GM19397 (cell line): ENCODE results near the gene PKD1L1.

Source experiments
- ATAC-seq: cut with Tn5 transposase; IDR thresholded peaks from one replicate; pipeline ENCODE4 v1.9.1; 2021; ENCODE audit warnings: mild to moderate bottlenecking, moderate library complexity; ENCODE audit not compliant: unreplicated experiment

The PKD1L1 gene

GRCh38 chr7:47743965-47744591 lies 204.2 kb downstream of the PKD1L1 start:
- ATAC-seq, result no peak

GRCh38 chr7:47741984-47742383 lies 206.3 kb downstream of the PKD1L1 start:
- no peak for ATAC-seq

- ATAC-seq, result no peak
These were observed 208.4 kb downstream of the PKD1L1 start for GRCh38 chr7:47739891-47740290.

- no peak for ATAC-seq
These were observed 208.9 kb downstream of the PKD1L1 start for GRCh38 chr7:47739301-47739875.

- no peak for ATAC-seq
These were observed 209.6 kb downstream of the PKD1L1 start for GRCh38 chr7:47738563-47739166.

GRCh38 chr7:47737601-47738000 lies 210.7 kb downstream of the PKD1L1 start:
- no peak for ATAC-seq

GRCh38 chr7:47735431-47736345 lies 212.6 kb downstream of the PKD1L1 start:
- ATAC-seq, result no peak

- ATAC-seq, result no peak
These were observed 213.3 kb downstream of the PKD1L1 start for GRCh38 chr7:47734949-47735291.

GRCh38 chr7:47734287-47734948 lies 213.8 kb downstream of the PKD1L1 start:
- ATAC-seq, result no peak

GRCh38 chr7:47730142-47730541 lies 218.1 kb downstream of the PKD1L1 start:
- no peak for ATAC-seq

GRCh38 chr7:47726047-47726726 lies 222.1 kb downstream of the PKD1L1 start:
- ATAC-seq, result no peak

- ATAC-seq, result no peak
These were observed 223.1 kb downstream of the PKD1L1 start for GRCh38 chr7:47725031-47725780.
